ENCODE results near the gene MYLK4.

MYLK4 gene

GRCh38 chr6:2676048-2676447, 74.7 kb downstream of the MYLK4 start:
- TF ChIP-seq CTCF (IDR thresholded peaks at IDR 0.05; ENCODE audit: low read depth, low read length), result no peak
- no peak overlapping the region for H3K4me3 ChIP-seq (ENCODE audit: low read depth, low read length)

GRCh38 chr6:2674857-2675256, 75.9 kb downstream of the MYLK4 start:
- no peak for TF ChIP-seq CTCF (IDR thresholded peaks at IDR 0.05; ENCODE audit: low read depth, low read length)

GRCh38 chr6:2669067-2669700, 81.5 kb downstream of the MYLK4 start:
- TF ChIP-seq CTCF (IDR thresholded peaks at IDR 0.05; ENCODE audit: low read depth, low read length), result no peak
- H3K4me3 ChIP-seq (ENCODE audit: low read depth, low read length), result no peak overlapping the region

More at GRCh38 chr6:2674857-2675256, 75.9 kb downstream of the MYLK4 start:
- no peak overlapping the region for H3K4me3 ChIP-seq (ENCODE audit: low read depth, low read length)

GRCh38 chr6:2667617-2668016, 83.1 kb downstream of the MYLK4 start:
- H3K4me3 ChIP-seq (ENCODE audit: low read depth, low read length), result no peak overlapping the region
- TF ChIP-seq CTCF (IDR thresholded peaks at IDR 0.05; ENCODE audit: low read depth, low read length), result no peak

- no peak for TF ChIP-seq CTCF (IDR thresholded peaks at IDR 0.05; ENCODE audit: low read depth, low read length)
- no peak overlapping the region for H3K4me3 ChIP-seq (ENCODE audit: low read depth, low read length)
Observed at GRCh38 chr6:2666906-2667575, 83.7 kb downstream of the MYLK4 start.

- no peak for TF ChIP-seq CTCF (IDR thresholded peaks at IDR 0.05; ENCODE audit: low read depth, low read length)
- no peak overlapping the region for H3K4me3 ChIP-seq (ENCODE audit: low read depth, low read length)
Observed at GRCh38 chr6:2665146-2666070, 85.3 kb downstream of the MYLK4 start.

Measured in WI38 (cell line).